NCI-H1048 (cell line): ENCODE measurements around the gene REEP6.
"Not testable (repeated sequence)": the region's sequence is repeated elsewhere in the genome, so short reads cannot be mapped to it uniquely, and the experiment has no call there.

Source experiments
- DNase-seq: peaks from one replicate; lab custom pipeline; 2025; lab: John Stamatoyannopoulos, UW

REEP6 gene

DNA sequence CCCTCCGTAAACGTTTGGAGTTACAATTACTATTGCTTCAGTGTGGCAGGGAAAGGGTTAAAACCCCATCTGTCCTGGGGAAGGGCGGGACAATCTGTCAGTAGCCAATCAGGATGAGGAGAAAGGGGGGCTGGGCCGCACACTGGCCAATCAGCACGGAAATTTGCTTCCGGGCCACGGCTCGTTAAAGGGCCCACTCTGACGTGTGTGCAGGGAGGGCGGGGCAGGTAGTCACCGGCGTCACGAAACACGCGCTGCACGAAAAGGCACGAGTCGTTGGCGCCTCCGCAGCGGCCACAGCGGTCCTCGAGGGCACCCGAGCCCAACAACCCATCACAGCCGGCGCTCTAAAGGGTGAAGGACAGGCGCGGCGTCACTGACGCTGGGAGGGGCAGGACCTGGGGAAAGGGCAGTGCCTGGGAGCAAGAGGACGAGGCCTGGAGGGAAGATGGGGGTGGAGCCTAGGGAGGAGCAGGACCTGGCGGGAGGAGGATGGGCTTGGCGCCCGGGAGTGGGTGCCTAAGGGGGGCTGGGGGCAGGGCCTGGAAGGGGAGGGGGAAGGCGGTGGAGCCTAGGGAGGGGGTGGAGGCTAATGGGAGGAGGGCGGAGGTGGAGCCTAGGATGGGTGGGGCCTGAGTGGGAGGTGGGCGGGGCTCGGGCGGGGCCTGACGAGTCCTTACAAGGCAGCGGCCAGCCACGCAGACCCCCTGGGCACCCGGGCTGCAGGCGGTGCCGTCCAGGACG, 17.0 kb downstream of the REEP6 start:
- peak; percentile 90 for DNase-seq

- no peak for DNase-seq
Measured at GRCh38 chr19:1508507-1508856, 17.5 kb downstream of the REEP6 start.

- DNase-seq, result no peak
Measured at GRCh38 chr19:1509602-1510441, 18.8 kb downstream of the REEP6 start.

- DNase-seq, result no peak
Measured at GRCh38 chr19:1510442-1510806, 19.4 kb downstream of the REEP6 start.

- no peak for DNase-seq
Measured at GRCh38 chr19:1510807-1511206, 19.8 kb downstream of the REEP6 start.

DNA sequence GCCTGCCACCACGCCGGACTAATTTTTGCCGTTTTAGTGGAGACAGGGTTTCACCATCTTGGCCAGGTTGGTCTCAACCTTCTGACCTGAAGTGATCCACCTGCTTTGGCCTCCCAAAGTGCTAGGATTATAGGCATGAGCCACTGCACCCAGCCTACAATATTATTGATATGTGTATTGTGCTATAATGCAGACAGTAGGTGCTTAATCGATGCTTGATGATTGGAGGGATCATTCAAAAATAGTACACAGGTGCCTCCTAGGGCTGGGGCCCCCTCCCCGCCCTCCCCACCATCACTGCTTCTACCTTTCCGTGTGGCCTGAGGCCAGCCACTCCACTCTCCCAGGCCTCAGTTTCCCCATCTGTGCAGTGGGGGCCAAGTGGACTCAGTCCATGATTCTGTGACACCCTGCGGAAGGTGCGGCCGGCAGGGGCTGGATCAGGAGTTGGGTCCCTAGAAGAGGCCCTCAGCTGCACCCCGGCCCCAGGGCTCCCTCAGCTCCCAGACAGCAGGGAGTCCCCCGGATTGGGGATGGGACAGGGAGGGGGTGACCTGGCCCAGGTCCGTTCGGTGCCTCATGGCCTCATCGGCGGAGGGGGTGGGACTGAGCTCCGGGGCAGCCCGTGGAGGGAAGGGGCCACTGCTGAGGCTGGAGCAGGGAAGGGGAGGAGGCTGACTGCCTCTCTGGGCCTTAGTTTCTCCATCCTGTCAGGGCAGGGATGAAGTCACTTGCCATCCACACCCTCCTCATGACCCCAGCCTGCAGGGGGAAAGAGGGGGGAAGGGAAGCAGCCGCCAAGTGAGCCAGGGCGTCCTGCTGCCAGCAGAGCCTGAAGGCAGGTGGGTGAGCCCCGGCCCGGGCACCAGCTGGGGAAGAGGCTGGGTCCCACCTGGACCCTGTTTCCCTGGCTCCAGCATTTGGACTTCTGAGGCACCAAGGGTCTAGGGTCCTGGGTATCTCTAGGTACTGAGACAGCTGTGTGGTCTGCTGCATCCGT, 20.6 kb downstream of the REEP6 start:
- DNase-seq, result no peak

GRCh38 chr19:1512671-1513498, 21.9 kb downstream of the REEP6 start, which contains the start of gene ADAMTSL5:
TSS of gene ADAMTSL5 (minus strand) at chr19:1513019. CDS start at chr19:1510943, 2,076 bp downstream.
- no peak for DNase-seq

GRCh38 chr19:1513499-1514294, 22.7 kb downstream of the REEP6 start:
- DNase-seq, result no peak

DNA sequence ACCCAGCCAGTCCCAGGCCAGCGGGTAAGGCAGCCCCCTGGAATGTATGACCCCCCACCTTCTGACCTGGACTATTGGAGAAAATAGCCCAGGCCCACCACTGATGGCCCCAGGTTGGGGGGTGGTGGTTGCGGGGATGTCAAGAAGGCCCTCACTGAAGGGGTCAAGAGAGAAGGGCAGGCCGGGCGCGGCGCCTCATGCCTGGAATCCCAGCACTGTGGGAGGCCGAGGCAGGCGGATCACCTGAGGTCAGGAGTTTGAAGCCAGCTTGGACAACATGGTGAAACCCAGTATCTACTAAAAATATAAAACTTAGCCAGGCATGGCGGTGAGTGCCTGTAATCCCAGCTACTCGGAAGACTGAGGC, 23.3 kb downstream of the REEP6 start:
- DNase-seq, result no peak

DNA sequence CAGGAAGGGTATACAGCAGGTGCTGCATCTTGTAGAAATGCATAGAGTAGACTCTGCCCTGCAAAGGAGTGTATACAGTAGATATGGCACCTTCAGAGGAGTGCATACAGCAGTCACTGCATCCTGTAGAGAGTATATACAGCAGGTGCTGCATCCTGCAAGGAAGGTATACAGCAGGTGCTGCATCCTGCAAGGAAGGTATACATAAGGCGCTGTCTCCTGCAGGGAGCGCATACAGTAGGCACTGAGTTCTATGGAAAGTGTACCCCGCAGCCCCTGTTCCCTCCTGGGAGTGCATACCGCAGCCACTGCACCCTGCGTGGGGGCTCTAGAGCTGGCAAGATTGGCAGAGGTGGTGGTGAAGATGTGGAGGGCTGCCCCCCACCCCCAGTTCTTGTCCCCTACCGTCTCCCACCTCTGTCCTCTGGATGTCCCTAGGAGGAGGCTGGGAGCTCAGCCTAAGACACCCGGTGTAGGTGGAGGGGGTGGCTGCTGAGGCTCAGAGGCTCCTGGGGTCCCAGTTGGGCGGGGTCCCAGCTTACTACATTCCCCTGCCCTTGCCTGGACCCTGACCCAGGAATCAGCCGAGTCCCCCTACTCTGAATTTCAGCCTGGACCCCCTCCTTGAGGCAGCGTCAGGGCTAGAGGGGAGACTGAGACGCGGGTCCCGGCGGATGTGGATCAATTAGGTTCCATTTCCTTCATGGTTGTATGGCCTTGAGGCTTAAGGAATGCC, 24.2 kb downstream of the REEP6 start:
- DNase-seq, result no peak

GRCh38 chr19:1516395-1516753, 25.4 kb downstream of the REEP6 start:
- no peak for DNase-seq

DNA sequence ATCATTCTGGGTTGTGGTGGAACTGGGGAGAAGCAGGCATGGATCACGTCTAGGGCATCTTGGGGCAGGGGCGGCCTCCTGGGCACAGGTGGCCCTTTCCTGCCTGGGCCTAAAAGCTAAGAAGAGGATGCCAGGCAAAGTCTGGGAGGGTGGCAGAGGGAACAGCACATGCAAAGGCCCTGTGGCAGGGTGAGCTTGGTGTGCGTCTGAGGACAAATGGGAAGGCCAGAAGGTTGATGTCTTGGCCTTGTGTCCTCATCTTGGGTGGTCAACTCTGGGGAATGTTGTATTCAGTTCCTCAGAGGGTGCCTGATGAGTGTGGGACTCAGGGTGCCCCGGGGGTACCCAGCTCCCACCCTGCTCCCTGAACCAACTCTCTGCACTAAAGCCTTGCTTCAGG, 27.5 kb downstream of the REEP6 start:
- no peak for DNase-seq

DNA sequence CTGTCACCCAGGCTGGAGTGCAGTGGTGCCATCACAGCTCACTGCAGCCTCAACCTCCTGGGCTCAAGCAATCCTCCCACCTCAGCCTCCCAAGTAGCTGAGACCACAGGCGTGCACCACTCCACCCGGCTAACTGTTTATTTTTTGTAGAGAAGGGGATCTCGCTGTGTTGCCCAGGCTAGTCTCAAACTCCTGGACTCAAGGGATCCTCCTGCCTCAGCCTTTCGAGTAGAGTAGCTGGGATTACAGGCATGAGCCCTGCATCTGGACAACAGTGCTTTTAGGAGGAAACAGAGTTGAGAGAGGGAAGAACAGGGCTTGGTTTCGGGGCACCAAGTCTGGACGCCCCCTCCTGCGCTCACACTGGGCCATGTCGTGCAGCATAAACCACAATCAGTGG, 28.8 kb downstream of the REEP6 start:
- DNase-seq, result not testable (repeated sequence)

DNA sequence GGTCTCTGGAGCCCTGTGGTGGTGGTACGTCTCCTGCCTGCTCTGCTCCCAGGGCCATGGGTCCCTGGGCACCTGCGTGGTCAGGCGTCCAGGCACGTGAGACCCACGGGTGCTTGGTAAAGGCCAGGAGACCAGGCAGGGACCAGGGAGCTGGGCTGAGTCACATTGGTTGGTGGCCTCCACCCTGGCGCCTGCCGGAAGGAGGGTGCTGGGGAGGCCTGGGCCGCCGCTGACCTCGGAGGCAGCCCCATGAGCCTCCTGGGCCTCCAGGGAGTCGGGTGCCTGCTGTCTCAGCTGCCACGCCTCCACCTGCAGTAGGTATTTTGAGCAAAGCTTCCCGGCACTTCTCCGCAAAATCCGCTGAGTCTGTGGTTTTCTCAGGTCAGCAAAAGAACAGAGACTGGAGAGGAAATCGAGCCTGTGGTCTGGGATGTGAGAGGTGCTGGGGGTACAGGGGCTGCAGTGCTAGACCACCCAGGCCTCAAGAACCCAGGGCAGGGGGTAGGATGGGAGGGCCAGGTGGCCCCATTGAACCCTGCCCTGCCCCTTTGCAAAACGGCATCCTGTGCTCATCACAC, 29.3 kb downstream of the REEP6 start:
- no peak for DNase-seq

DNA sequence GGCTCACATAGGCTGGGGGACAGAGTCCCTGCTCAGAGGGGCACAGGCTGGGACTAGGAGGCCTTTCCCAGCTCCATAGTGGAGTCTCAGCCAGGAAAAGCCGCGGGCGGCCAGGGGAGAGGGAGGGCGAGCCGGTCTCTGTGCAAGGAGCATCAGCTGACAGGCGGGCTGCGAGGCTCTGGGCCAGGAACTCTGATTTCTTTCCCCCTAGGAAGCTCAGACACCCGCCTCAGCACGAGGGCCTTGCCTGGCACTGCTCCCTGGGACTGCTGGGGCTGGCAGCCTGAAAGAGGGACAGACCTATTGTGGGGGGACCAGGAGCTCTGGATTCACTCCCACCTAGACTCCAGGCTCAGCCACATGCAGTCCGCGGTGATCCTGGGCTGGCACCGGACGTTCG, 30.7 kb downstream of the REEP6 start:
- no peak for DNase-seq

DNA sequence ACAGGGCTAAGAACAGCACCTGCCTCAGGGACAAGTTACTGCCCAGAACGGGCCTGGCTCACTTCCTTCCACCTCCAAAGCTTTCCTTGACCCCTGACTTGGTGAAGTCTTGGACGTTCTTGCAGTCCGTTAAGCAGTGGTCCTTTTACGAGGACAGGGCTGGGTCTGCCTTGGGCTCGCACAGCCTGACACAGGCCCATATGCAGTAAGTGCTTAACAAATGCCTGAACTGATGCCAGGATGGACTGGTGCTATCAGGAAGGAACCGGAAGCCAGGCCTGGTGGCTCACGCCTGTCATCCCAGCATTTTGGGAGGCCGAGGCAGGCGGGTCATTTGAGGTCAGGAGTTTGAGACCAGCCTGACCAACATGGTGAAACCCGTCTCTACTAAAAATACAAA, 31.1 kb downstream of the REEP6 start:
- no peak for DNase-seq

DNA sequence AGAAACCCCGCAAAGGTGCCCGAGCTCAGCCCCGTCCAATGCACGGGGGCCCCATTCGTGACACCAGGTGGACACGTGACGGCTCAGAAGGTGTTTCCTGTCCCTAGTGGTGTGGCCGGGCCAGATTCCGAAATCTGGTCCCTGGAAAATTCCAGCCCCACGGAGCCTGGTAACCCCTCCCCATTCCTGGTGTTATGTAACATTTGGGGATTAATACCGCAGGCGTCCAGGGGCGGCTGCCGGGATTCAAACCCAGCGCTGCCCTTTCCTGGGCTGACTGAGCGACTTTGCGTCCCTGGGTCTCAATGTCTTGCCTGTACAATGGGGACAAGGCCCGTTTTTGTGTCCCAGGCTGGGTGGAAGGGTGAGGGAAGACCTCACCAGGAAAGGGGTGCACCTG, 31.9 kb downstream of the REEP6 start:
- DNase-seq, result no peak

DNA sequence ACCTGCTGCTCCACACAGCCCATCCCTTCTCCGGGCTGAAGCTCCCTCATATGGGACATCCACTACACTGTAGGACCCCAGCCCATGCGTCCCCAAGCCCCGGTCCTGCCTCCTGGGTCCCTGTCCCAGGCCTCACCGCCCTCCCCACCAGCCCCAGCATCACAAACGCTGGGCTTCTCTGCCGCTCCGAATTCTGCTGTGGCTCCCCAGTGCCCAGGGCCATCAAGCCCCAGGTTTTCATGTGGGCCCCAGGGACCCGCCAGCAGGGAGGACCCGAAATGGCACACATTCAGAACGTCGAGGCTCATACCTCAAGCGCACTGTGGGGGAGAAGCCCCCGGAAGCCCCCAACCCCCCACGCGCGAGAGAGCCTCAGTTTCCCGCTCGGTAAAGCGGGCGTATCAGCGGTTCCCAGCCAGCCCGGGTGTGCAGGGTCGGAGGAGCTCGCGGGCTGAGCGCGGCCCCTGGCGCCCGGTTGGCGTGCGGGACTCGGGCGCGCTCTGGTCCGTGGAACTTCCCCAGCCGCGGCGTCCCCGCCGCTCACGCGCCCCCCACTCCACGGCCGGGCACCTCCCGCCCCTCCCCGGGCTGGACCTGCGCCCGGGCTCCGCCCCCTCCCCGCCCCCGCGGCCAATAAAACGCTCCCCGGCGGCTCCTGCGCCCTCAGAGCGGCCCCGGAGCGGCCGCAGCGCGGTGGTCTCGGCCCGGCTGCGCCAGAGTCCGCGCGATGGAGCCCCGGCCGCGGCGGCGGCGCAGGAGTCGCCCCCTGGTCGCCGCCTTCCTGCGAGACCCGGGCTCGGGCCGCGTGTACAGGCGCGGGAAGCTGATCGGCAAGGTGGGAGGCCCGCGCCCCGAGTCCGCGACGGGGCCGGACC, 32.7 kb downstream of the REEP6 start, which contains the start of gene PLK5:
TSS of gene PLK5 (plus strand) at position 666 of the 875 bp plus-strand sequence. CDS start 2,920 bp downstream, outside the sequence.
- DNase-seq, result no peak
